Ascending aorta (tissue), 2 donors: ENCODE results near the gene CD6. TPM values are rescaled to one million over a fixed set of nuclear protein-coding genes. Genes with fewer than 3 reads are reported as not detected.

Experiments
- DNase-seq, 2 donors: peaks; one replicate each; pipeline ENCODE4 v3.0.0-alpha.2; 2019; ENCODE audit warnings: low spot score in 2 of 2
- H3K27ac ChIP-seq, 2 donors: fragments of 200-600 bp; sonication (generic); one replicate each; pipeline ENCODE4 v1.5.1; 2016 to 2017; ENCODE audit warnings: mild to moderate bottlenecking in 1 of 2
- H3K27me3 ChIP-seq: fragments of 200-600 bp; sonication (generic); one replicate; pipeline ENCODE4 v1.5.1; 2017
- H3K36me3 ChIP-seq, 2 donors: fragments of 200-600 bp; sonication (generic); one replicate each; pipeline ENCODE4 v1.5.1; 2016
- H3K4me1 ChIP-seq, 2 donors: fragments of 200-600 bp; sonication (generic); one replicate each; pipeline ENCODE4 v1.5.1; 2016 to 2017; ENCODE audit warnings: mild to moderate bottlenecking in 1 of 2
- H3K4me3 ChIP-seq, 2 donors: fragments of 200-600 bp; sonication (generic); one replicate each; pipeline ENCODE4 v1.5.1; 2016 to 2017; ENCODE audit warnings: mild to moderate bottlenecking in 1 of 2
- H3K9me3 ChIP-seq, 2 donors: fragments of 200-600 bp; sonication (generic); one replicate each; pipeline ENCODE4 v1.5.1; 2016
- CTCF ChIP-seq, 3 experiments: fragments of 200-600 bp in 2 of 3; fragments of 450-650 bp in 1 of 3; sonication (generic) in 2 of 3; IDR thresholded peaks; one replicate each; pipeline ENCODE4 v1.5.1; 2016 to 2019; ENCODE audit warnings: antibody characterized with exemption in 3 of 3, mild to moderate bottlenecking in 1 of 3, moderate library complexity in 1 of 3
- intact Hi-C: fragments of 100-400 bp; cut with DNase I; formaldehyde crosslinking; loops from one replicate; pipeline ENCODE4 v1.15.1; 2023
- total RNA-seq: library from RNA; depleted of rRNA; stranded (reverse); fragments of >200 nt; gene quantifications from one replicate; pipeline ENCODE4 v1.1.0, GENCODE V29; 2016

The CD6 gene
- total RNA-seq, 1 donor from 2014 or later = not detected

DNA sequence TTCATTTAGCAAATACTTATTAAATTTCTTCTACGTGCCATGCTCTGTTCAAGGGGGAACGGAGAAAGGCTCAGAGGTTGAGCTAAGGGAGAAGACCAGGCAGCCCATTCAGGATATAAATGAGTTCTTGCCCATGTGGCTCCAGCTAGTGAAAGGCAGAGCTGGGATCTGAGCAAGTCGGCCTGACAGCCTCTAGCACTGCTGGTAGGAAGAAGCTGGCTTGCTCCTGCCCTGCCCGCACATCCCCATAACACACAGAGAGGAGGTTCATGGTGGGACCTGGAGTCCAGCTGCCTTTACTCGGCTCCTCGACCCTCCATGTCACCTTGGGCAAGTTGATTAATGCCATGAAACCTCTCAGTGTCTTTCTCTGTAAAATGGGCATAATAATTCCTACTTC lies 21.5 kb upstream of the CD6 start:
- no peak for DNase-seq
- H3K27me3 ChIP-seq = no peaks in the 10 kb centered on the region
- H3K9me3 ChIP-seq = no peaks in the 10 kb centered on the region
- intact Hi-C loops = loop anchor here (5.0 kb wide), 1 partner anchor 33 kb away; no protein-coding TSS in a partner anchor
- peaks cover 0 to 12% of the 10 kb centered on the region in 2 donors for H3K36me3 ChIP-seq
- H3K4me1 ChIP-seq = peaks cover 5 to 6% of the 10 kb centered on the region in 2 donors
- no peak for TF ChIP-seq CTCF (IDR thresholded peaks at IDR 0.05)
- no peak overlapping the region for H3K27ac ChIP-seq
- H3K4me3 ChIP-seq = peak overlapping the region in 1 of 2 donors; percentile 78

DNA sequence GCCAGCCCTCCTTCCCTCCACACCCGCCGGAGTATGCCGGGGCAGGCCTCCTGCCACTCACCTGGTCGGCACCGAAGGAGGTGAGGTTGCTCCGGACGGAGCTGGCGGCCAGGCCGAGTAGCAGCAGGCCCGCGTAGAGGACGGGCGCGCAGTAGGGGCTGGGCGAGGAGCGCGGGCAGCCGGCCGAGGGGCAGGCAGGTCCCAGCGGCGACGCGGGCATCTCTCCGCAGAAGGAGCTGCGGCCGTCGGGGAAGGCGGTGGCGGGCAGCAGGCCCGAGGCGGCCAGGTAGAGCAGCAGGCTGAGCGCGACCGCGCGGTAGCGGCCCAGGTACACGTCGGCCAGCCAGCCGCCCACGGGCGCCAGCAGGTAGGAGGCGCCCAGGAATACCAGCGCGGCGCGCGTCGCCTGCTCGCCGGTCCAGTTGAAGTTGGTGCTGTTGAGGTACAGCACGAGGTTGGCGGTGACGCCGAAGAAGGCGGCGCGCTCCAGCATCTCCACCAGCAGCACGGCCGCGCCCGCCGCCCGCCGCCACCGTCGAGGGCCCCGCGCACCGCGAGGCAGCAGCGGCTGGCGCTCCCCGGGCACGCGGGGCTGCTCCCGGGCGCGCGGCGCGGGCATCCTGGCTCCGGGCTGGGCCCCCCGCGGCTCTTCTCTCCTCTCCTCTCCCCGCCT lies 20.4 kb upstream of the CD6 start:
- TF ChIP-seq CTCF (IDR thresholded peaks at IDR 0.05) = no peak
- Histone ChIP-seq H3K4me1 (peaks cover 5 to 6% of the 10 kb centered on the region in 2 donors), H3K27ac (peak overlapping the region; percentile 78 to 82), H3K36me3 (peaks cover 0 to 4% of the 10 kb centered on the region in 2 donors), H3K27me3 (no peaks in the 10 kb centered on the region), H3K4me3 (peak overlapping the region; percentile 56 to 78), H3K9me3 (no peaks in the 10 kb centered on the region)
- no peak for DNase-seq
- intact Hi-C loops = loop anchor here (5.0 kb wide), 1 partner anchor 34 kb away; no protein-coding TSS in a partner anchor

DNA sequence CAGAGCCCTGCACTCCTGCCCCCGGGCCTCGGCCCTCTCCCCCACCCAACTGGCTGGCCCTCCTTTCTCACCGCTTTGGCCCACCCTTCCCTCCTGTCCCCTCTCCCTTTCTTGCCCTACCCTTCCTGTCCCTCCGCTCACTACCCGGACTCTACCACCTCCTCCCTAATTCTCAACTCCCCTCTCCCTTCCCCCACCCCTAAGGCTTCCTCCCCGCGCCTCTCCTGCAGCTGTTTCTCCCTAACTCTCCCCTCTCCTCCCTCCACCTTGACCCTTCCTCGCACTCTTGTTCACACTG lies 19.9 kb upstream of the CD6 start:
- H3K4me3 ChIP-seq = peak overlapping the region; percentile 56 to 78
- no peak for TF ChIP-seq CTCF (IDR thresholded peaks at IDR 0.05)
- peaks cover 5 to 6% of the 10 kb centered on the region in 2 donors for H3K4me1 ChIP-seq
- intact Hi-C loops = loop anchor here (5.0 kb wide), 1 partner anchor 34 kb away; no protein-coding TSS in a partner anchor
- no peaks in the 10 kb centered on the region for H3K27me3 ChIP-seq
- H3K36me3 ChIP-seq = no peaks in the 10 kb centered on the region
- no peaks in the 10 kb centered on the region for H3K9me3 ChIP-seq
- peak overlapping the region; percentile 78 to 82 for H3K27ac ChIP-seq
- DNase-seq = no peak

- no peaks in the 10 kb centered on the region for H3K9me3 ChIP-seq
- no peaks in the 10 kb centered on the region for H3K36me3 ChIP-seq
- H3K4me1 ChIP-seq = peaks cover 5 to 6% of the 10 kb centered on the region in 2 donors
- peak; percentile 76 to 84 for DNase-seq
- intact Hi-C loops = loop anchor here (5.0 kb wide), 1 partner anchor 35 kb away; no protein-coding TSS in a partner anchor
- H3K4me3 ChIP-seq = peak within 1 kb of the TSS; percentile 56 to 78
- H3K27ac ChIP-seq = peak within 1 kb of the TSS; percentile 78 to 82
- H3K27me3 ChIP-seq = no peaks in the 10 kb centered on the region
- no peak for TF ChIP-seq CTCF (IDR thresholded peaks at IDR 0.05)
Measured at GRCh38 chr11:60951904-60952741, 19.4 kb upstream of the CD6 start, which contains the start of gene SLC15A3. Gene SLC15A3 (minus strand): TSS chr11:60952176. CDS start chr11:60951551, 625 bp downstream.

DNA sequence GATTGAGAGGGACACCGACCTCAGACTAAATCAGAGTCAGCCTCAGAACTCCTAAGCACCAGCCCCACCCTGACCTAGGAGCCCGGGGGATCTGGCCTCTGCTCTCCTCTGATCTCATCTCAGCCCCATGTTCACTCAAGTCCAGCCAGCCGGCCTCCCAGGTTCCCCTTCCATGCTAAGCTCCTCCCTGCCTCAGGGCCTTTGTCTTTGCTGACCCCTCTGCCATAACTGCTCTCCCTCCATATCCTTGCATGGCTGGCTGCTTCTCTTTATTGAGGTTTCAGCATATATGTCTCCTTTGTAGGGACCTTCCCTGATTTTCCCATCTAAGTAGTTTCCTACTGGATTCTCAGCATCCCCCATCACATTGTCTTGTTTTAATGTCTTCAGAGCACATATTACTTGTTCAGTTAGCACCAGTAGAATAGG lies 18.7 kb upstream of the CD6 start:
- Histone ChIP-seq H3K27me3 (no peaks in the 10 kb centered on the region), H3K9me3 (no peaks in the 10 kb centered on the region), H3K27ac (peak overlapping the region; percentile 78 to 82), H3K36me3 (no peaks in the 10 kb centered on the region), H3K4me1 (peaks cover 5 to 6% of the 10 kb centered on the region in 2 donors), H3K4me3 (peak overlapping the region; percentile 56 to 78)
- DNase-seq = no peak
- intact Hi-C loops = loop anchor here (5.0 kb wide), 1 partner anchor 35 kb away; no protein-coding TSS in a partner anchor
- TF ChIP-seq CTCF (IDR thresholded peaks at IDR 0.05) = no peak
